NCI-H2107 (cell line): ENCODE measurements around the gene UBTD2.

ENCODE experiments used
- DNase-seq: peaks from one replicate; lab custom pipeline; 2025; lab: John Stamatoyannopoulos, UW

Gene UBTD2

GRCh38 chr5:172194985-172195774 is 88.4 kb downstream of the UBTD2 start:
- no peak for DNase-seq

- DNase-seq: no peak
Observed at GRCh38 chr5:172193872-172194271, 89.7 kb downstream of the UBTD2 start, which contains the start of gene EFCAB9. Gene EFCAB9, plus strand, starts transcription at chr5:172194172. Its CDS starts 1 bp downstream, at chr5:172194173.

- DNase-seq: no peak
Observed at GRCh38 chr5:172189693-172190296, 93.8 kb downstream of the UBTD2 start.

- DNase-seq: no peak
Observed at GRCh38 chr5:172188893-172189692, 94.5 kb downstream of the UBTD2 start.

- DNase-seq: peak; percentile 42
Observed at GRCh38 chr5:172188033-172188892, 95.3 kb downstream of the UBTD2 start, which contains the start of gene STK10. Gene STK10, minus strand, starts transcription at chr5:172188224. Its CDS starts 182 bp downstream, at chr5:172188042.

GRCh38 chr5:172187118-172188032 is 96.2 kb downstream of the UBTD2 start:
- no peak for DNase-seq

GRCh38 chr5:172186114-172186695 is 97.4 kb downstream of the UBTD2 start:
- DNase-seq: no peak

GRCh38 chr5:172185096-172185461 is 98.5 kb downstream of the UBTD2 start:
- no peak for DNase-seq

- DNase-seq: no peak
Observed at GRCh38 chr5:172183881-172184280, 99.7 kb downstream of the UBTD2 start.

GRCh38 chr5:172182291-172182690 is 101.3 kb downstream of the UBTD2 start:
- DNase-seq: no peak

GRCh38 chr5:172180936-172181335 is 102.6 kb downstream of the UBTD2 start:
- no peak for DNase-seq

- DNase-seq: no peak
Observed at GRCh38 chr5:172178991-172179989, 104.3 kb downstream of the UBTD2 start.

- DNase-seq: peak; percentile 42
Observed at GRCh38 chr5:172178301-172178987, 105.1 kb downstream of the UBTD2 start.

GRCh38 chr5:172177176-172177575 is 106.4 kb downstream of the UBTD2 start:
- DNase-seq: no peak

GRCh38 chr5:172175263-172175719 is 108.3 kb downstream of the UBTD2 start:
- DNase-seq: no peak

- DNase-seq: no peak
Observed at GRCh38 chr5:172173564-172174153, 109.9 kb downstream of the UBTD2 start.

- no peak for DNase-seq
Observed at GRCh38 chr5:172172912-172173563, 110.5 kb downstream of the UBTD2 start.
